Ishikawa (cell line): ENCODE measurements around the gene KLF16.

ENCODE experiments used
- CEBPB ChIP-seq: IDR thresholded peaks from 2 replicates; pipeline ENCODE4 v1.6.1; 2012
- EP300 ChIP-seq: IDR thresholded peaks from 2 replicates; pipeline ENCODE4 v1.6.1; 2012; ENCODE audit warnings: borderline replicate concordance
- MAX ChIP-seq: IDR thresholded peaks from 2 replicates; pipeline ENCODE4 v1.6.1; 2012
- TAF1 ChIP-seq: IDR thresholded peaks from 2 replicates; pipeline ENCODE4 v1.6.1; 2012; ENCODE audit warnings: low read depth, mild to moderate bottlenecking
- TEAD4 ChIP-seq: IDR thresholded peaks from 2 replicates; pipeline ENCODE4 v1.6.1; 2012
- YY1 ChIP-seq: IDR thresholded peaks from 2 replicates; pipeline ENCODE4 v1.6.1; 2012; ENCODE audit warnings: low read depth
- ZBTB7A ChIP-seq: IDR thresholded peaks from 2 replicates; pipeline ENCODE4 v1.6.1; 2012; ENCODE audit warnings: low read depth

- TF ChIP-seq YY1 (no peak), MAX (no peak), ZBTB7A (no peak), EP300 (no peak), CEBPB (no peak), TAF1 (no peak), TEAD4 (no peak)
These were observed 26.5 kb upstream of the KLF16 start for GRCh38 chr19:1889907-1890306.
